Ishikawa (cell line): ENCODE data around the gene ALPI.

ENCODE experiments used
- CEBPB ChIP-seq: IDR thresholded peaks from 2 replicates; pipeline ENCODE4 v1.6.1; 2012
- CREB1 ChIP-seq: IDR thresholded peaks from 2 replicates; pipeline ENCODE4 v1.6.1; 2012; ENCODE audit warnings: low read depth
- EGR1 ChIP-seq: IDR thresholded peaks from 2 replicates; pipeline ENCODE4 v1.6.1; 2012
- EP300 ChIP-seq: IDR thresholded peaks from 2 replicates; pipeline ENCODE4 v1.6.1; 2012; ENCODE audit warnings: borderline replicate concordance
- FOXM1 ChIP-seq: IDR thresholded peaks from 2 replicates; pipeline ENCODE4 v1.6.1; 2012; ENCODE audit warnings: low read depth, borderline replicate concordance
- MAX ChIP-seq: IDR thresholded peaks from 2 replicates; pipeline ENCODE4 v1.6.1; 2012
- NFIC ChIP-seq: IDR thresholded peaks from 2 replicates; pipeline ENCODE4 v1.6.1; 2012
- RAD21 ChIP-seq: IDR thresholded peaks from 2 replicates; pipeline ENCODE4 v1.6.1; 2012; ENCODE audit warnings: low read depth
- REST ChIP-seq: IDR thresholded peaks from 2 replicates; pipeline ENCODE4 v1.6.1; 2012; ENCODE audit warnings: low read depth, mild to moderate bottlenecking
- TAF1 ChIP-seq: IDR thresholded peaks from 2 replicates; pipeline ENCODE4 v1.6.1; 2012; ENCODE audit warnings: low read depth, mild to moderate bottlenecking
- TCF12 ChIP-seq: IDR thresholded peaks from 2 replicates; pipeline ENCODE4 v1.6.1; 2012; ENCODE audit warnings: low read depth
- TEAD4 ChIP-seq: IDR thresholded peaks from 2 replicates; pipeline ENCODE4 v1.6.1; 2012
- YY1 ChIP-seq: IDR thresholded peaks from 2 replicates; pipeline ENCODE4 v1.6.1; 2012; ENCODE audit warnings: low read depth
- ZBTB7A ChIP-seq: IDR thresholded peaks from 2 replicates; pipeline ENCODE4 v1.6.1; 2012; ENCODE audit warnings: low read depth
- TF ChIP-seq, protein P1 (sequence below): IDR thresholded peaks from 2 replicates; pipeline ENCODE4 v1.6.1; 2012

ALPI gene

GRCh38 chr2:232484628-232485347 is 28.8 kb downstream of the ALPI start:
- TF ChIP-seq RAD21 (no peak), EGR1 (no peak), FOXM1 (no peak), NFIC (no peak), TEAD4 (no peak), MAX (no peak), CREB1 (no peak), TCF12 (no peak), EP300 (no peak), TAF1 (no peak), YY1 (no peak), CEBPB (no peak)
- TF ChIP-seq, protein P1, sequence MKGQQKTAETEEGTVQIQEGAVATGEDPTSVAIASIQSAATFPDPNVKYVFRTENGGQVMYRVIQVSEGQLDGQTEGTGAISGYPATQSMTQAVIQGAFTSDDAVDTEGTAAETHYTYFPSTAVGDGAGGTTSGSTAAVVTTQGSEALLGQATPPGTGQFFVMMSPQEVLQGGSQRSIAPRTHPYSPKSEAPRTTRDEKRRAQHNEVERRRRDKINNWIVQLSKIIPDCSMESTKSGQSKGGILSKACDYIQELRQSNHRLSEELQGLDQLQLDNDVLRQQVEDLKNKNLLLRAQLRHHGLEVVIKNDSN = no peak

DNA sequence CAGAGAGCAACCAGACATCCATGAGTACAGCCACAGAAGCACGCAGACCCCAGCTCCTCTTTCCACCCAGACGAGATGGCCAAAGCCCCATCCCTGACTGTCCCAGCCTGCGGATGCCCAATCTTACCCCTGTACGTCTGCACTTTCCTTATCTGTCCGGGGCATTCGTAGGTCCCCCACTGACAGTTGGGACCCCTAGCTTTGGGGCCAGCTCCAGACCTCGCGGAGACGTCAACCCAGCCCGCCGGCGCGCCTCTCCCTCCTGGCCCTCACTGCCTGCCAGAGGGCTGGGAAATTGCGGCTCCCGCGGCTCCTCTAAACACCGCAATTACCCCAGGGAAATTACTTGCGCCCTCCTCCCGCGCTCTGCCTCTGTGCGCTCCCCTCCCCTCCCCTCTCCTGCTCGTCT is 29.4 kb downstream of the ALPI start:
- TF ChIP-seq CREB1 (no peak), NFIC (no peak), CEBPB (no peak), FOXM1 (no peak), MAX (no peak), EGR1 (no peak), YY1 (no peak), TAF1 (no peak), ZBTB7A (no peak), TCF12 (no peak), EP300 (no peak), REST (no peak), TEAD4 (no peak), RAD21 (no peak)
- TF ChIP-seq, protein P1 = no peak

GRCh38 chr2:232485757-232486557 is 30.0 kb downstream of the ALPI start:
- TF ChIP-seq REST = no peak
- no peak for TF ChIP-seq YY1
- TF ChIP-seq EGR1 = no peak
- no peak for TF ChIP-seq CEBPB
- TF ChIP-seq TEAD4 = no peak
- TF ChIP-seq RAD21 = no peak
- no peak for TF ChIP-seq TCF12
- TF ChIP-seq EP300 = no peak

- TF ChIP-seq ZBTB7A (0 out of 2 replicates have a peak, but pooled peaks have one; percentile 38), EGR1 (no peak), RAD21 (no peak), TCF12 (no peak)
- TF ChIP-seq, protein P1 = no peak
Observed at GRCh38 chr2:232486558-232487384, 30.8 kb downstream of the ALPI start.
